Mesenchymal stem cell (in vitro differentiated cells and primary cell): ENCODE results near the gene SUSD4.

Source experiments
- DNase-seq: peaks from one replicate; pipeline ENCODE4 v3.0.0-alpha.2; 2013
- H2AFZ ChIP-seq: one replicate; pipeline ENCODE4 v1.6.1; 2013; ENCODE audit warnings: low read depth, mild to moderate bottlenecking, control low read depth, inconsistent platforms, low read length, moderate library complexity
- H2AK5ac ChIP-seq: 2 replicates; pipeline ENCODE4 v1.6.1; 2013; ENCODE audit warnings: low read length, moderate library complexity, mild to moderate bottlenecking, inconsistent platforms; ENCODE audit not compliant: severe bottlenecking
- H2BK120ac ChIP-seq: one replicate; pipeline ENCODE4 v1.6.1; 2013; ENCODE audit warnings: low read depth, mild to moderate bottlenecking, inconsistent platforms, low read length, moderate library complexity
- H2BK12ac ChIP-seq, 2 experiments: one replicate each; pipeline ENCODE4 v1.6.1; 2013; ENCODE audit warnings: inconsistent platforms in 2 of 2, low read length in 2 of 2, mild to moderate bottlenecking in 2 of 2, moderate library complexity in 2 of 2, control low read depth in 1 of 2
- H2BK15ac ChIP-seq: one replicate; pipeline ENCODE4 v1.6.1; 2013; ENCODE audit warnings: mild to moderate bottlenecking, low read depth, inconsistent platforms; ENCODE audit not compliant: poor library complexity, severe bottlenecking
- H2BK5ac ChIP-seq: 2 replicates; pipeline ENCODE4 v1.6.1; 2013; ENCODE audit warnings: low read depth, mild to moderate bottlenecking, low read length, control low read depth, inconsistent platforms; ENCODE audit not compliant: poor library complexity, severe bottlenecking
- H3K14ac ChIP-seq, 2 experiments: one replicate each; pipeline ENCODE4 v1.6.1; 2013; ENCODE audit warnings: inconsistent platforms in 2 of 2, low read length in 2 of 2, control low read depth in 1 of 2, mild to moderate bottlenecking in 1 of 2, moderate library complexity in 1 of 2
- H3K18ac ChIP-seq, 2 experiments: one replicate each; pipeline ENCODE4 v1.6.1; 2013; ENCODE audit warnings: inconsistent platforms in 2 of 2, low read length in 2 of 2, control low read depth in 1 of 2, low read depth in 1 of 2, mild to moderate bottlenecking in 1 of 2
- H3K23ac ChIP-seq, 2 experiments: one replicate each; pipeline ENCODE4 v1.6.1; 2013; ENCODE audit warnings: inconsistent platforms in 2 of 2, low read length in 2 of 2, mild to moderate bottlenecking in 2 of 2, moderate library complexity in 2 of 2, control low read depth in 1 of 2
- H3K27ac ChIP-seq: 2 replicates; pipeline ENCODE4 v1.5.1; 2013; ENCODE audit warnings: mild to moderate bottlenecking, moderate library complexity, low read length, control low read depth, inconsistent platforms; ENCODE audit not compliant: poor library complexity, severe bottlenecking
- H3K27me3 ChIP-seq, 2 experiments: 2 replicates each; pipeline versions ENCODE4 v1.6.1 to v1.7.0; 2013; ENCODE audit warnings: low read length in 2 of 2, mild to moderate bottlenecking in 2 of 2, moderate library complexity in 2 of 2, control low read depth in 1 of 2, inconsistent platforms in 1 of 2; ENCODE audit not compliant: control insufficient read depth in 1 of 2, insufficient read depth in 1 of 2
- H3K36me3 ChIP-seq, 2 experiments: 2 replicates each; pipeline versions ENCODE4 v1.6.1 to v1.7.0; 2013; ENCODE audit warnings: low read length in 2 of 2, control low read depth in 1 of 2, inconsistent platforms in 1 of 2, low read depth in 1 of 2, mild to moderate bottlenecking in 1 of 2; ENCODE audit not compliant: insufficient read depth in 2 of 2, control insufficient read depth in 1 of 2
- H3K4ac ChIP-seq, 2 experiments: one replicate each; pipeline ENCODE4 v1.6.1; 2013; ENCODE audit warnings: inconsistent platforms in 2 of 2, low read length in 2 of 2, mild to moderate bottlenecking in 2 of 2, moderate library complexity in 2 of 2, control low read depth in 1 of 2, low read depth in 1 of 2
- H3K4me1 ChIP-seq: 2 replicates; pipeline ENCODE4 v1.6.1; 2013; ENCODE audit warnings: low read depth, low read length, control low read depth; ENCODE audit not compliant: control insufficient read depth, insufficient read depth
- H3K4me2 ChIP-seq: 2 replicates; pipeline ENCODE4 v1.6.1; 2013; ENCODE audit warnings: low read length, mild to moderate bottlenecking, inconsistent platforms; ENCODE audit not compliant: poor library complexity, severe bottlenecking
- H3K4me3 ChIP-seq, 2 experiments: 2 replicates each; pipeline versions ENCODE4 v1.5.1 to v1.7.0; 2013; ENCODE audit warnings: low read length in 2 of 2, mild to moderate bottlenecking in 2 of 2, control low read depth in 1 of 2, low read depth in 1 of 2; ENCODE audit not compliant: insufficient read depth in 1 of 2
- H3K79me1 ChIP-seq: replicated peaks from 2 replicates; pipeline ENCODE4 v1.6.1; 2013; ENCODE audit warnings: mild to moderate bottlenecking, control low read depth, low read length, inconsistent platforms; ENCODE audit not compliant: poor library complexity, severe bottlenecking
- H3K9ac ChIP-seq: 2 replicates; pipeline ENCODE4 v1.7.0; 2013; ENCODE audit warnings: mild to moderate bottlenecking, low read length, moderate library complexity
- H3K9me3 ChIP-seq: 2 replicates; pipeline ENCODE4 v1.7.0; 2013; ENCODE audit warnings: mild to moderate bottlenecking, low read length; ENCODE audit not compliant: control insufficient read depth
- H4K8ac ChIP-seq: one replicate; pipeline ENCODE4 v1.6.1; 2013; ENCODE audit warnings: inconsistent platforms, mild to moderate bottlenecking, low read length, moderate library complexity
- H4K91ac ChIP-seq: one replicate; pipeline ENCODE4 v1.6.1; 2013; ENCODE audit warnings: mild to moderate bottlenecking, low read length, inconsistent platforms
- WGBS: methylation state at CpG from one replicate; pipeline ENCODE4 v1.1.7; 2013; ENCODE audit warnings: mixed read lengths; 5-methylcytosine and 5-hydroxymethylcytosine counted together

SUSD4 gene

GRCh38 chr1:223214261-223214807 lies 149.6 kb downstream of the SUSD4 start:
- Histone ChIP-seq H3K4me2 (no peak overlapping the region), H2BK15ac (no peak overlapping the region), H3K23ac (no peak overlapping the region), H3K9me3 (peaks cover 9% of the 10 kb centered on the region), H3K4ac (no peak overlapping the region), H3K27ac (no peak overlapping the region), H2BK5ac (no peak overlapping the region), H4K8ac (no peak overlapping the region), H2AK5ac (no peak overlapping the region), H3K79me1 (no peaks in the 10 kb centered on the region), H3K14ac (no peak overlapping the region), H3K9ac (no peak overlapping the region), H2AFZ (no peak overlapping the region), H3K4me1 (no peaks in the 10 kb centered on the region), H3K27me3 (peaks cover 18 to 35% of the 10 kb centered on the region in 2 experiments), H3K18ac (no peak overlapping the region), H2BK120ac (no peak overlapping the region), H3K36me3 (no peaks in the 10 kb centered on the region), H2BK12ac (no peak overlapping the region), H3K4me3 (no peak overlapping the region), H4K91ac (no peak overlapping the region)
- WGBS: 73% methylated on average over 4 of the region's 5 CpGs
- no peak for DNase-seq

DNA sequence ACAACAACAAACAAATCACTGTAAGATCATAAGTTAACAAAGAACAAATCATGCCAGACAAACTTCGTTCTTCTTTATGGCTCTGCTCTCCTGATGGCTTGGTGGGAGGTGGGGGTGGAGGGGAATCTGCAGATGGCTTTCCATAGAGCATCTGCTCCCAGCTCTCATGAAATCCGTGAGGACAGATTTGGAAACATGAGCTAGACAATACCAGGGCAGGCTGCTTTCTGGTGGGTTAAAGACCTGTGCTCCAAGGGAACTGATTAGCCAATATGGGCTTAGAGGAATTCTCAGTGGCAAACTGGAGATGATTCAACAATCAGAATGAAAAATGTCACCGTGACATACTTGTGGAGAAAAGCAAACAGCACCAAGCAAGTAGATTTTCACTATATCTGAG lies 151.5 kb downstream of the SUSD4 start:
- Histone ChIP-seq H3K4me3 (no peak overlapping the region), H3K4me2 (no peak overlapping the region), H3K27ac (no peak overlapping the region), H2AFZ (no peak overlapping the region), H2BK12ac (no peak overlapping the region), H3K36me3 (no peaks in the 10 kb centered on the region), H2BK15ac (no peak overlapping the region), H3K79me1 (no peaks in the 10 kb centered on the region), H2BK5ac (no peak overlapping the region), H4K91ac (no peak overlapping the region), H3K18ac (no peak overlapping the region), H2AK5ac (no peak overlapping the region), H3K9me3 (no peaks in the 10 kb centered on the region), H3K23ac (no peak overlapping the region), H3K9ac (no peak overlapping the region), H2BK120ac (no peak overlapping the region), H3K14ac (no peak overlapping the region), H4K8ac (no peak overlapping the region), H3K4ac (no peak overlapping the region), H3K4me1 (no peaks in the 10 kb centered on the region), H3K27me3 (peaks cover 18 to 33% of the 10 kb centered on the region in 2 experiments)
- DNase-seq: no peak
- 50% methylated on average over 3 of the region's 3 CpGs for WGBS

DNA sequence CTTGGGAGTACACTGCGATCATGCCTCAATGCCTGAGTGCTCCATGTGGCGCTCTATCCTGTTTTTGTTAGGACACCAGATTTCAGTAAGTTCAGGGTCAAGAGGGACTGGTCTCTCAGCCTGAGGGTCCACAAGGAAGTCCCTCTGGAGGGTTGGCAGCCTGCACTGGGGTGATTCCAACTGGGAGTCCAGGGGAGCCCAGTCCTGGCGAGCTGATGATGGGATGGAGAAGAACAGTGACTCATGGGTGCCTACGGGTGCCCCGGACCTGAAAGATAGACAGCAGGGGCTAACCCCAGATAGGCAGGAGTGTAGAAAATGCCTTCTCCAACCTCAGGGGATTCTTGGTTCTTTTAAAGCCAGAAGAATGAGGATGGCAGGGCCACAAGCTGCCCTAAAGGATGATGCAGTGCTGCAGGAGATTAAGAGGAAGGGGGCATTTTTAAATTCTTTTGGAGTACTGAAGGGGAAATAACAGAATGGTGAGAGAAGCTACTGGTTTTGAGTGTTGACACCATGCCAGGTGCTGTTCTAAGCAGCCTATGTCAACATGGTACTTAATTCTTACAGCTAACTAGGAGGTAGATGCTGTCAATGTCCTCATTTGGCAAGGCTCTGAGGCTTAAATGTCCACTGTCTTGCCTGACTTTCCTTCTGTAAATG lies 152.5 kb downstream of the SUSD4 start:
- no peak overlapping the region for H3K27ac ChIP-seq
- H2BK15ac ChIP-seq: no peak overlapping the region
- no peak overlapping the region for H3K14ac ChIP-seq
- H2BK12ac ChIP-seq: no peak overlapping the region
- no peak overlapping the region for H3K23ac ChIP-seq
- peaks cover 18 to 37% of the 10 kb centered on the region in 2 experiments for H3K27me3 ChIP-seq
- no peak overlapping the region for H2BK5ac ChIP-seq
- H2AK5ac ChIP-seq: no peak overlapping the region
- H3K4me1 ChIP-seq: no peaks in the 10 kb centered on the region
- no peak overlapping the region for H2BK120ac ChIP-seq
- H3K9me3 ChIP-seq: no peaks in the 10 kb centered on the region
- no peak overlapping the region for H4K8ac ChIP-seq
- H3K79me1 ChIP-seq: no peaks in the 10 kb centered on the region
- no peak overlapping the region for H3K9ac ChIP-seq
- H3K4ac ChIP-seq: no peak overlapping the region
- no peak overlapping the region for H3K4me3 ChIP-seq
- H3K18ac ChIP-seq: no peak overlapping the region
- no peak for DNase-seq
- H4K91ac ChIP-seq: no peak overlapping the region
- WGBS: 87% methylated on average over 5 of the region's 5 CpGs
- H3K4me2 ChIP-seq: no peak overlapping the region
- no peak overlapping the region for H2AFZ ChIP-seq
- H3K36me3 ChIP-seq: no peaks in the 10 kb centered on the region

- no peak overlapping the region for H4K91ac ChIP-seq
- H3K4me2 ChIP-seq: no peak overlapping the region
- H2AK5ac ChIP-seq: no peak overlapping the region
- no peak overlapping the region for H2BK5ac ChIP-seq
- H3K18ac ChIP-seq: no peak overlapping the region
- H4K8ac ChIP-seq: no peak overlapping the region
- no peaks in the 10 kb centered on the region for H3K9me3 ChIP-seq
- H2BK12ac ChIP-seq: no peak overlapping the region
- H3K14ac ChIP-seq: no peak overlapping the region
- H3K36me3 ChIP-seq: no peaks in the 10 kb centered on the region
- DNase-seq: no peak
- peaks cover 15 to 33% of the 10 kb centered on the region in 2 experiments for H3K27me3 ChIP-seq
- no peak overlapping the region for H3K27ac ChIP-seq
- no peak overlapping the region for H2BK120ac ChIP-seq
- no peak overlapping the region for H3K9ac ChIP-seq
- WGBS: 75% methylated on average over 2 of the region's 3 CpGs
- H3K79me1 ChIP-seq: no peaks in the 10 kb centered on the region
- no peak overlapping the region for H2AFZ ChIP-seq
- no peak overlapping the region for H3K4ac ChIP-seq
- H2BK15ac ChIP-seq: no peak overlapping the region
- no peak overlapping the region for H3K23ac ChIP-seq
- H3K4me1 ChIP-seq: no peaks in the 10 kb centered on the region
- no peak overlapping the region for H3K4me3 ChIP-seq
These were observed 153.2 kb downstream of the SUSD4 start for GRCh38 chr1:223210788-223211120.
